ENCODE data around the gene SCYL2. TPM values are rescaled to one million over a fixed set of nuclear protein-coding genes. Genes with fewer than 3 reads are reported as not detected.
"Not testable (repeated sequence)": the region's sequence is repeated elsewhere in the genome, so short reads cannot be mapped to it uniquely, and the experiment has no call there.

Gene SCYL2, protein sequence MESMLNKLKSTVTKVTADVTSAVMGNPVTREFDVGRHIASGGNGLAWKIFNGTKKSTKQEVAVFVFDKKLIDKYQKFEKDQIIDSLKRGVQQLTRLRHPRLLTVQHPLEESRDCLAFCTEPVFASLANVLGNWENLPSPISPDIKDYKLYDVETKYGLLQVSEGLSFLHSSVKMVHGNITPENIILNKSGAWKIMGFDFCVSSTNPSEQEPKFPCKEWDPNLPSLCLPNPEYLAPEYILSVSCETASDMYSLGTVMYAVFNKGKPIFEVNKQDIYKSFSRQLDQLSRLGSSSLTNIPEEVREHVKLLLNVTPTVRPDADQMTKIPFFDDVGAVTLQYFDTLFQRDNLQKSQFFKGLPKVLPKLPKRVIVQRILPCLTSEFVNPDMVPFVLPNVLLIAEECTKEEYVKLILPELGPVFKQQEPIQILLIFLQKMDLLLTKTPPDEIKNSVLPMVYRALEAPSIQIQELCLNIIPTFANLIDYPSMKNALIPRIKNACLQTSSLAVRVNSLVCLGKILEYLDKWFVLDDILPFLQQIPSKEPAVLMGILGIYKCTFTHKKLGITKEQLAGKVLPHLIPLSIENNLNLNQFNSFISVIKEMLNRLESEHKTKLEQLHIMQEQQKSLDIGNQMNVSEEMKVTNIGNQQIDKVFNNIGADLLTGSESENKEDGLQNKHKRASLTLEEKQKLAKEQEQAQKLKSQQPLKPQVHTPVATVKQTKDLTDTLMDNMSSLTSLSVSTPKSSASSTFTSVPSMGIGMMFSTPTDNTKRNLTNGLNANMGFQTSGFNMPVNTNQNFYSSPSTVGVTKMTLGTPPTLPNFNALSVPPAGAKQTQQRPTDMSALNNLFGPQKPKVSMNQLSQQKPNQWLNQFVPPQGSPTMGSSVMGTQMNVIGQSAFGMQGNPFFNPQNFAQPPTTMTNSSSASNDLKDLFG
- 54.1 TPM for total RNA-seq

DNA sequence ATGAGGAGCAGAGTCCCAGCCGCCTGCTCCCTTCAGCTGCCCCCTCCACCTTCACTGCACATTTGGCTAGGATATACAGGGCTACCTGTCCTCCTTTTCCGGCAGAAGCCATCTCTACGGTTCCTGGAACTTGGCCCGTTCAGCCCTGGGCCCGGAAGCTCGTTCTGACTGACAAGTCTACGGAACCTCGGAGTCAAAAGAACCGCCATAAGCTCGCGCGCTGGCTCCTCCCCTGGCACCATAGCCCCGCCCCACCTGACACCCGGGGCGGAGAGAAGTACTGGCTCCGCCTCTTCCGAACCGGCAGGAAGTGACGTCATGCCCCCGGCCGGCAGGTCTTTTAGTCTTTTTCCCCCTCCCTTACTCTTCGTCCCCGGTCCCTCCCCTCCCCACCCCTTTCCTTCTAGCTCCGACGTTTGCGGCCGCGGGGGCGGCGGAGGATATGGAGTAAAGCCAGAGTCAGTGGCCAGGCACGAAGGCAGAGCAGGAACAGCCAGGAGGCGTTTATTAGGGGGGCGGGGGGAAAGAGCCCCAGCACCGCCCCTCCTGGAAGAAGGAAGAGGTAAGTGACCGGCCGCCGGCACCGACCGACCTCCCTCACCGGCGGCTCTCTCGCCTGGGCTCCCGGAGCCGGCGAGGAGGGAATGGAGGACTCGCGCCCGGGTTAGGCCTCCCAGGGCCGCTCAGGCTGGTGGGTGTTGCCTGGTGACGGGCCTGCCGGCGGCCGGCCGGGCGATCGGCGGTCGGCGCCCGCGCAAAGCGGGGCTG is at the start of gene SCYL2, which contains the start of gene DEPDC4:
SCYL2 (plus strand) TSS at position 343 of the 768 bp plus-strand sequence. CDS start 15,794 bp downstream, outside the sequence.
DEPDC4 (minus strand) TSS at position 245 of the 768 bp plus-strand sequence; CDS start at position 242, 3 bp downstream.
- DNase-seq, result peak; percentile 96

GRCh38 chr12:100219328-100220109 is 47.5 kb upstream of the SCYL2 start:
- DNase-seq, result no peak

DNA sequence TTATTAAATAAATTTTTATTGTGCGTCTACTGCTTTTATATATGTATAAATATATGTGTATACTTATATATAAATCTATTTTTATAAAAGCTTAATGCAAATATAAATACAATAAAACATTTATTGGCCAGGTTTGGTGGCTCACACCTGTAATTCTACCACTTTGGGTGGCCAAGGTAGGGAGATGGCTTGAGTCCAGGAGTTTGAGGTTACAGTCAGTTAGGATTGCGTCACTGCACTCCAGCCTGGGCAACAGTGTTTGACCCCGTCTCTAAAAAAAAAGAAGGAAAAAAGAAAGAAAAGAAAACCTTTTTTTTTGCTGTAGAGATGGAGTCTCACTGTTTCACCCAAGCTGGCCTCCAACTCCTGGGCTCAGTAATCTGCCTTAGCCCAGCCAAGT is 45.5 kb upstream of the SCYL2 start:
- no peak for DNase-seq

- DNase-seq, result not testable (repeated sequence)
These were observed 44.8 kb upstream of the SCYL2 start for GRCh38 chr12:100222173-100222572.

- no peak for DNase-seq
These were observed 41.5 kb upstream of the SCYL2 start for GRCh38 chr12:100225491-100225890.

DNA sequence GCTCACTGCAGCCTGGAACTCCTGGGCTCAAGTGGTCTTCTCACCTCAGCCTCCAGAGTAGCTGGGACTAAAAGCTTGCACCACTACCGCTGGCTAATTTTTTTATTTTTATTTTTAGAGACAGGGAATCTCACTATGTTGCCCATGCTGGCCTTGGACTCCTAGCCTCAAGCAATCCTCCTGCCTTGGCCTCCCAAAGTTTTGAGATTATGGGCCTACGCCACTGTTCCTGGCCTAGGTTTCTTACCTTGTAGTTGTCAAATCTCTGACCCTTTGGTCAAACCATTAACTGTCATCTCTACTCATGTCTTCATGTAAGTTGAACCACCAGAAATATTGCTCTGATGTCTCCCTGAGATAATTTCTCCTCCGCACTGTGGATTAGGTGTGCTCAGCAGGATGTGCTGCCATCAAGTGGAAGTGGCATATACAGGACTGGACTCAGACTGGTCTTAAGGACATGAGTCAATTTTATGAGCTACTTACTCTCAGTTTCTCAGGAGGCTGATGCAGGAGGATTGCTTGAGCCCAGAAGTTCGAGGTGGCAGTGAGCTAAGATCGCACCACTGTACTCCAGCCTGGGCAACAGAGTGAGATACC is 37.8 kb upstream of the SCYL2 start:
- no peak for DNase-seq

GRCh38 chr12:100229876-100230275 is 37.1 kb upstream of the SCYL2 start:
- no peak for DNase-seq

GRCh38 chr12:100231873-100232272 is 35.1 kb upstream of the SCYL2 start:
- not testable (repeated sequence) for DNase-seq

DNA sequence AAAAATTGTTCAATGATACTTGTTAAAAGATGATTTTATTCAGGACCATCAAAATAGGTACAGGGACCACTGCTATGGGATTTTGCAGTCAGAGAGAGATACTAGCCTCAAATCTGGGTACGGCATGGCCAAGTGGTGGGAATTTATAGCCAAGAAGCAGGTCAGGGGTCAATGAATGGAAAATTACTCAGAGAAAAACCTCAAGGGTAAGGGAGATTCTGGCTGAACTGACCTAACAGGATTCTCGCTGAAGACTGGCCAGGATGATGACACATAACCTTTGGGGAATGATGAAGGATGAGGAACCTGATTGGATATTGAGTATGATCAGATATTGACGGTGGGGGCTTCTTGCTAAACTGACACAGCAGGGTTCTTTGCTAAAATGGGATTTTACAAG is 32.8 kb upstream of the SCYL2 start:
- DNase-seq, result no peak

GRCh38 chr12:100234591-100235304 is 32.2 kb upstream of the SCYL2 start:
- peak; percentile 65 for DNase-seq

DNA sequence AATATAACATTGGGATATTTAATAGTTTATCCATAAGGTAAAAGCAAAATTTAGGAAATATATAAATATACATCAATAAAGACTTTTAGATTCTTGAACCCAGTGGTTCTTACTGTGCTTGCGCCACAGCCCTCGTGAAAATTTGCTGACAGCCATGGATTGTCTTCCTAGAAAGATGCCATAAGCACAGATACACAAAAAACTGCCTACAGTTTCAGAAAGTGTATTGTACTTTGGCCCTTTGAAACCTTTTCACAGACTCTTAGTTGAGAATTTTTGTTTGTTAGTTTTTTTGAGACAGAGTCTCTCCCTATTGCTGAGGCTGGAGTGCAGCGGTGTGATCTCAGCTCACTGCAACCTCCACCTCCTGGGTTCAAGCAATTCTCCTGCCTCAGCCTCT is 28.2 kb upstream of the SCYL2 start:
- no peak for DNase-seq

GRCh38 chr12:100239589-100239988 is 27.4 kb upstream of the SCYL2 start:
- no peak for DNase-seq

DNA sequence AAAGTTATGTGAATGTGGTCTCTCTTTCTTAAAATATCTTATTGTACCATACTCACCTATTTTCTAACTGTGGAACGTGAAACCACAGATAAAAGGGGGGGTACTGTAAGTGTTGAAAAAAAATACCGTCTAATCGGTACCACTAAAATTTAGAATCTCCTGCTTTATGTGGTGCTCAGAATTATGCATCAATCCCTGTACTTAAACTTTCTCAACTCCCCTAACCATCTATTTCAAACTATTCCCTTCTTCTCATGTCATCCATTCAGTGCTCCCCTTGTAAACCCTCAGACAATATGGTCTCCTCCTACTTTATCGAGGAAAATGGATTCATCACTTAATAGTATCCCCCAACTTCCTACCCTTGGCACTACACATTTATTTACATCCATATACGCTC is 23.8 kb upstream of the SCYL2 start:
- DNase-seq, result no peak

GRCh38 chr12:100247765-100248164 is 19.2 kb upstream of the SCYL2 start:
- no peak for DNase-seq

DNA sequence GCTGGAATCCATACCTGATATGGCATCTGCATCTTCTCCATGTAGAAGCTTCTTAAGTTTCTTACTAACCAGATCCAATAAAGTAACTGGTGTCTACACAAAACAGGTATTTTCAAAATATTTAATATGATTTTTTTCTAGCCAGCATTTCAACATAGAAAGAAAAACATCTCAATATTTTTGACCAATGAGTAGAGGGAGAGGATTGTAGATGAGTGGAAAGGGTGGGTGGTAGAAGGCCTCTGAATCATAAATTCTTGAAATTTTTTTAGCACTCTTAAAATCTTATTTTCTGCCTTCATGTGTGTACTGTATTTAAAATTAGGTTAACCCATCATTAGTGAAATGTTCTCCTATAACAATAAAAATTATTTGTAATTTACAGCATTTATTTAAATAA is 18.1 kb upstream of the SCYL2 start:
- no peak for DNase-seq

DNA sequence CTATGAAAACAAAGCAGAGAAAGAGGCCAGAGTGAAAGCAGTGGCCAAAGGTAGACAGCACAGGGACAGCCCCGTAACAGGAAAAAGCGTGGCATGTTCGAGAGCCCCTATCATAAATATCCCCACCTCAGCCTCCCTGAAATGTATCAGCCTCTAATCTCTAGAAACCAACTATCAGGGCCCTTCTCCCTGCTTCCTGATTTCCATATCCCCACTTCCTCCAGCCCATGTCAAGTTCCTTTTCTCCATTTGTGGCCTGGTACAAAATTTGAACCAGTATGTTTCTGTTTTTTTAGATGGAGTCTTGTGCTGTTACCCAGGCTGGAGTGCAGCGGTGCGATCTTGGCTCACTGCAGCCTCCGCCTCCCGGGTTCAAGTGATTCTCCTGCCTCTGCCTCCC is 17.0 kb upstream of the SCYL2 start:
- no peak for DNase-seq

DNA sequence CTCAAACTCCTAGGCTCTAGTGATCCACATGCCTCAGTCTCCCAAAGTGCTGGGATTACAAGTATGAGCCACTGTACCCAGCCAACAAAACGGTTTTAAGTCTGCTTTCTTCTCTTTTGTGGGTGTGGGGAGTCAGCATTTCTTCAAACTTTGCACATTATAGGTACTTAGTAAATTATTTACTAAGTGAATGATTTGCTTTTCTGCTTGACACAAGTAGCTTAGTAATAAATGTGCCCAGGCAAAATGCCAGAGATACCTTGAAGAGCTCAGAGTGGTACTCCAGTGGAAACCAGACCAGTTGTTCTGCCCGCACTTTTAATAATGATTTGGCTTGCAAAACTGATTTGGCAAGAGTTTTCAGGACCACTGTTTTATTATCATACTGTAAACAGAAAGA is 15.1 kb upstream of the SCYL2 start:
- DNase-seq, result no peak

DNA sequence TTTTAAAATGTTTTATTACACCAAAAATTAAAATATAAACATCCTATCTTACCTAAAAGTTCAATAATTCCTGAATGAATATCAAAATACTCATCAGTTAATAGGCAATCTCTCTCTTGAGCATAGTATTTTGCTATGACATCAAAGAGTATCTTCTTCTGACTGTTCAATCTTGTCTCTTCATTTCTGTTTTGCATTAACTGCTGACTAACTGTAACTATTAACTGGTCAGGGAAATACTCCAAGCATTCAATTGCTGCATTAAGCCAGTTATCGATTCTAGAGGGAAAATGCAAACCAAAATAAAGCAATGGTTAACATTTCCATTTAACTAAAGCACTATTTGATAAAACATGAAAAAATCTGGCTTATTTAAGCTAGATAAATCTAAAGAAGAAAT is 13.5 kb upstream of the SCYL2 start:
- no peak for DNase-seq

DNA sequence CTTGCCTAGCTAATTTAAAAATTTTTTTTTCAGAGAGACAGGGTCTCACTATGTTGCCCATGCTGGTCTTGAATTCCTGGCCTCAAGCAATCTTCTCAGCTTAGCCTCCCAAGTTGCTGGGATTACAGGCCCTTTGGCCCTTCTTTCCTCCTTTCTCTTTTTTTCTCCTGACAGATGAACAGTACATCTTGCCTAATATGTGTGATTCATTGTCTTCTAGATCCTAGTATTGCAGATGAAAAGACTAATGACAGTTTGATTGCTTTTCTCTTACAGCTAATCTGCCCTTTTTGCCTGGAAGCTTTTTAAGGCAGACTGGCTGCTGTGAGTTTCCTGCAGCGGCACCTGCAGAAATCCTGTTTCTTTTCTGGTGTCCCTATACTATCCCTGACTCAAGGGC is 12.1 kb upstream of the SCYL2 start:
- DNase-seq, result no peak

- no peak for DNase-seq
These were observed 8.8 kb upstream of the SCYL2 start for GRCh38 chr12:100258127-100258526.
